Mesothelial cell of epicardium (in vitro differentiated cells): ENCODE measurements around the gene LSM3. TPM values are rescaled to one million over a fixed set of nuclear protein-coding genes. Genes with fewer than 3 reads are reported as not detected.

Source experiments
- DNase-seq, 2 experiments: peaks; one replicate each; pipeline ENCODE4 v3.0.0; 2021; ENCODE audit warnings: low spot score in 2 of 2; ENCODE audit not compliant: unreplicated experiment in 2 of 2
- H3K27ac Mint-ChIP-seq: 2 replicates; pipeline ENCODE4 v1.8.0; 2021; ENCODE audit warnings: mixed read lengths
- H3K27me3 Mint-ChIP-seq: 2 replicates; pipeline ENCODE4 v1.8.0; 2021; ENCODE audit warnings: low read depth, mixed read lengths
- H3K36me3 Mint-ChIP-seq: 2 replicates; pipeline ENCODE4 v1.8.0; 2021; ENCODE audit warnings: mixed read lengths
- H3K4me1 Mint-ChIP-seq: 2 replicates; pipeline ENCODE4 v1.8.0; 2021; ENCODE audit warnings: mixed read lengths
- H3K4me3 Mint-ChIP-seq: 2 replicates; pipeline ENCODE4 v1.8.0; 2021; ENCODE audit warnings: mild to moderate bottlenecking, moderate library complexity, mixed read lengths
- H3K9me3 Mint-ChIP-seq: 2 replicates; pipeline ENCODE4 v1.8.0; 2021; ENCODE audit warnings: mixed read lengths
- total RNA-seq: library from RNA; stranded (reverse); gene quantifications from 3 replicates; pipeline ENCODE4 v1.2.1, GENCODE V29; 2021
- TF ChIP-seq, protein P1 (sequence below): fragments of 200-600 bp; sonication (generic); IDR thresholded peaks from one replicate; pipeline ENCODE4 v1.5.0; 2021; ENCODE audit warnings: antibody characterized with exemption; ENCODE audit not compliant: unreplicated experiment

LSM3 gene
- total RNA-seq, 1 donor from 2014 or later: 9.6 TPM

DNA sequence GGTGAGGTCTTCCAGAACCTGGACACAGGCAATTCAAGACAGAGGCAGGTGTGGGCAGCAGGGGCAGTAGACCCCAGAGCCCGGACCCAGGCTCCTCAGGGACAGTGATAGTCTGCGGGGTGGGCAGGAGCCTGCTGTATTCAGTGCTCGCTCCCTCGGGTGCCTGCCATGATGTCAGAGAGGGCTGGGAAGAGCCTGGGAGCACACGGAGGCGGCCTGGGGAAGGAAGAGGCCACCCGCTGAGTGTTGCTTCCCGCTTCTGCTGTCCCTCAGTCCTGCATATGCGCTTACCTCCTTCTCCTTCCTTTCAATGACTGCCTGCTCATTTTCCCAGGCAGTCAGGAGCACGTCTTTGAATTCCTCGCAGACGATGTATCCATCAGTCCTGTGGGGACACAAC is 31.0 kb upstream of the LSM3 start:
- TF ChIP-seq, protein P1, sequence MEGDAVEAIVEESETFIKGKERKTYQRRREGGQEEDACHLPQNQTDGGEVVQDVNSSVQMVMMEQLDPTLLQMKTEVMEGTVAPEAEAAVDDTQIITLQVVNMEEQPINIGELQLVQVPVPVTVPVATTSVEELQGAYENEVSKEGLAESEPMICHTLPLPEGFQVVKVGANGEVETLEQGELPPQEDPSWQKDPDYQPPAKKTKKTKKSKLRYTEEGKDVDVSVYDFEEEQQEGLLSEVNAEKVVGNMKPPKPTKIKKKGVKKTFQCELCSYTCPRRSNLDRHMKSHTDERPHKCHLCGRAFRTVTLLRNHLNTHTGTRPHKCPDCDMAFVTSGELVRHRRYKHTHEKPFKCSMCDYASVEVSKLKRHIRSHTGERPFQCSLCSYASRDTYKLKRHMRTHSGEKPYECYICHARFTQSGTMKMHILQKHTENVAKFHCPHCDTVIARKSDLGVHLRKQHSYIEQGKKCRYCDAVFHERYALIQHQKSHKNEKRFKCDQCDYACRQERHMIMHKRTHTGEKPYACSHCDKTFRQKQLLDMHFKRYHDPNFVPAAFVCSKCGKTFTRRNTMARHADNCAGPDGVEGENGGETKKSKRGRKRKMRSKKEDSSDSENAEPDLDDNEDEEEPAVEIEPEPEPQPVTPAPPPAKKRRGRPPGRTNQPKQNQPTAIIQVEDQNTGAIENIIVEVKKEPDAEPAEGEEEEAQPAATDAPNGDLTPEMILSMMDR: no peak
- H3K4me3 Mint-ChIP-seq: no peak overlapping the region
- H3K27me3 Mint-ChIP-seq: no peaks in the 10 kb centered on the region
- H3K27ac Mint-ChIP-seq: peak overlapping the region; percentile 39
- DNase-seq: no peak
- H3K9me3 Mint-ChIP-seq: no peaks in the 10 kb centered on the region
- peaks cover 22% of the 10 kb centered on the region for H3K4me1 Mint-ChIP-seq
- peaks cover 27% of the 10 kb centered on the region for H3K36me3 Mint-ChIP-seq

DNA sequence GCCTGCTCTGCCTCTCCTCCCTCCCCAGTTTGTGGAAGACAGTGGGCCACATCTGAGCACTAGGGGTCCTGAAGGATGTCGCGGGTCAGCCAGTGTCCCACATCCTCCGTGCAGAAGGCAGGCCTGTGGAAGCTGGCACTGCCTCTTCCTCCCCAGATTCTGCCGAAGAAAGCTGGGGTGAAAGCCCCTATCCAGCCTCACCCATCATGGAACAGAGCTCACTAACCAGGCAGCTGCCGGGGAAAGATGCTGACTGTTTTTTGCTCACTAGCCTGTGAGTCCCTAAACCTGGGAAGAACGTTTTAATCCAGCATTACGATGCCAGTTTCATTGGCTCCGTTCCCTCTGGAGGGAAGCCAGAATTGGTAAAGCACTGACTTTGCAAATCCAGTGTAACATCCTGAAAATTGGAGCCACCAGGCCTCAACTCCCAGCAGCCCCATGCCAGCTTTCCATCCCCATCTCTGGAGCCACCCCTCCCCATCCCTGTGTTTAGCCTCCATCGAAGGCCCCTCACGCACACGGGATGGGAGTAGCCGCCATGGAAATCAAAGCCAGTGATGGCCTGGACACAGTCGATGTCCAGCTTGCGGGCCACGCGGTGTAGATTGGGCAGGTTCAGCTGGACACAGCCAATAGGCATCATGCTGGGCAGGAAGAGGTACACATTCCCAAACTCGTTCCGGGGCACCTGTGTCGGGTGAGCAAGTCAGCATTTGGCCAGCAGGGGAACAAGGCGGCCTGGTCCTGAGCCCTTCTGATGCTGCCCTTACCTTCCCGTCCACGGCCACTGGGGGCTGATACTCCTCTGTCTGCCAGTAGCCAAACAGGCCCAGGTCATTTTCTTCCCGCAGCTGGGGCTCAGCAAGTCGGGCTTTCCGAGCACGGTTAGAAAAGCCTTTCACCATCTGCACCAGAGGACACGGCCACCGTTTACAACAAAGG is 30.3 kb upstream of the LSM3 start:
- Mint-ChIP-seq H3K4me3 (no peak overlapping the region), H3K36me3 (peaks cover 29% of the 10 kb centered on the region), H3K9me3 (no peaks in the 10 kb centered on the region), H3K4me1 (peaks cover 17% of the 10 kb centered on the region), H3K27ac (peak overlapping the region; percentile 39), H3K27me3 (no peaks in the 10 kb centered on the region)
- TF ChIP-seq, protein P1: no peak
- no peak for DNase-seq

DNA sequence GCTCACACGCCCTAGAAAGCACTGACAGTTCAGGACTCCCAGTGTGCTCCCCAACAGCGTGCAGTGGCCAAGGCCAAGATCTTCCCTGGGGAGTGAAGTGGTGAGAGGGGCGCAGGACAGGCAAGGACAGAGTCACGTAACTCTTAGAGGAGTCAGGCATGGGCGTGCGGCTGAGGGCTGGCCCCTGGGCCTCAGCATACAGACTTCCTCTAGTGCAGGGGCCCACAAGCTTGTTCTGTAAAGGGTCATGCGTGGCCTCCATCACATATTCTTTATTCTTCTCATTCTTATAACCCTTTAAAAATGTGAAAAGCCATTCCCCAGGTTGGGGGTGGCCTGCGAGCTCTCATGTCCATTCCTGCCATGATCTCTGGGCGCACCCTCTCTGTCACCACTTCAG is 28.5 kb upstream of the LSM3 start:
- Mint-ChIP-seq H3K27me3 (no peaks in the 10 kb centered on the region), H3K4me3 (no peak overlapping the region), H3K27ac (no peak overlapping the region), H3K9me3 (no peaks in the 10 kb centered on the region), H3K4me1 (peaks cover 3% of the 10 kb centered on the region), H3K36me3 (peaks cover 40% of the 10 kb centered on the region)
- no peak for DNase-seq
- TF ChIP-seq, protein P1: no peak

DNA sequence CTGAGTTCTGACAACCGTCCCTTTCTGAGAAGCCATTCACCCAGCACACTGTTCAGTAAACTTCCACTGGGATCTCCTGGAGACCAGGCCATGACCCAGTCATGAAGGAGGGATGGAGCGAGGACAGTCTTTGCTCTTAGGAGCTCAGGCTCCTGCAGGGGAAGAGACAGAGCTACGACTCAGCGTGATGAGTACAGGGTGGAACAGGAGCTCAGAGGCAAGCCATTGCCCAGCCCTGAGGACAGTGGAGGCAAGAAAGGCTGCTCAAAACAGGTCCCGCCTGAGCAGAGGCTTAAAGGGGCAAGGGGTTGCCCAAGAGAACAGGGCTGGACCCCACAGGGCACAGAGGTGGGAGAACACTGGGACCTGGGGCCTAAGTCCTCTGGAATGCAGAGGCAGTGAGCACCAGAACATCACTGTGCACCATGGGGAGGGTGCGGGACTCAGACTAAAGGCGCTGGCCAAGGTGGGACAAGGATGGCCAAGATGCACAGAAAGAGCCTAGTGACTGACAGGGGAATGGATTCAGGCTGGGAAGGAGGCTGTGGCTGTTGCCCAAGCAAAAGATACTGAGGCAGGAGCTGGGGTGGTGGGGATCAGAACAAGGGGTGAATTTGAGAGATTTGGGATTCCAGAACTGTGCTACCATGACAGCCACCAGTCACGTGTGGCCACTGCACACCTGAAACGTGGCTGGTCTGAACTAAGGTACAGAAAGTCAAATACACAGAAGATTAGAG is 28.0 kb upstream of the LSM3 start:
- Mint-ChIP-seq H3K9me3 (no peaks in the 10 kb centered on the region), H3K4me1 (no peaks in the 10 kb centered on the region), H3K36me3 (peaks cover 40% of the 10 kb centered on the region), H3K27ac (no peak overlapping the region), H3K4me3 (no peak overlapping the region), H3K27me3 (no peaks in the 10 kb centered on the region)
- no peak for DNase-seq
- TF ChIP-seq, protein P1: no peak

GRCh38 chr3:14151471-14152083 is 27.0 kb upstream of the LSM3 start:
- no peaks in the 10 kb centered on the region for H3K27me3 Mint-ChIP-seq
- no peak overlapping the region for H3K27ac Mint-ChIP-seq
- TF ChIP-seq, protein P1: no peak
- DNase-seq: no peak
- H3K36me3 Mint-ChIP-seq: peaks cover 42% of the 10 kb centered on the region
- H3K4me3 Mint-ChIP-seq: no peak overlapping the region
- H3K9me3 Mint-ChIP-seq: no peaks in the 10 kb centered on the region
- H3K4me1 Mint-ChIP-seq: no peaks in the 10 kb centered on the region
